ENCODE data around the gene LAGE3. TPM values are rescaled to one million over a fixed set of nuclear protein-coding genes. Genes with fewer than 3 reads are reported as not detected.

LAGE3 gene
- polyA plus RNA-seq (2013, experiment 1 of 4): 19.7 TPM
- 22.6 TPM for polyA plus RNA-seq (2013, experiment 2 of 4)
- 27.9 TPM for polyA plus RNA-seq (2013, experiment 3 of 4)
- polyA plus RNA-seq (2013, experiment 4 of 4): 31.0 TPM

- H3K36me3 ChIP-seq (ENCODE audit: control insufficient read depth, insufficient read depth, low read length): no peaks in the 10 kb centered on the region
- H3K9me3 ChIP-seq (ENCODE audit: control insufficient read depth, low read length): no peaks in the 10 kb centered on the region
- WGBS, 2 experiments: 8 to 10% methylated on average over 85 of the region's 85 CpGs
- peak within 1 kb of the TSS; percentile 39 for H3K4me3 ChIP-seq (ENCODE audit: insufficient read depth, low read depth, low read length)
- no peak within 1 kb of the TSS for H3K27ac ChIP-seq (ENCODE audit: insufficient read depth, low read depth, low read length, poor library complexity, severe bottlenecking)
- no peaks in the 10 kb centered on the region for H3K27me3 ChIP-seq (ENCODE audit: control insufficient read depth, insufficient read depth, low read length, poor library complexity, severe bottlenecking)
- H3K4me1 ChIP-seq (ENCODE audit: control insufficient read depth, insufficient read depth, low read length): no peaks in the 10 kb centered on the region
Measured at GRCh38 chrX:154478728-154479622, at the start of gene LAGE3. LAGE3 (minus strand) TSS chrX:154479281; CDS start chrX:154478915, 366 bp downstream.

- Histone ChIP-seq H3K9me3 (ENCODE audit: control insufficient read depth, low read length) (no peaks in the 10 kb centered on the region), H3K27ac (ENCODE audit: insufficient read depth, low read depth, low read length, poor library complexity, severe bottlenecking) (peak overlapping the region; percentile 8), H3K27me3 (ENCODE audit: control insufficient read depth, insufficient read depth, low read length, poor library complexity, severe bottlenecking) (no peaks in the 10 kb centered on the region), H3K4me3 (ENCODE audit: insufficient read depth, low read depth, low read length) (no peak overlapping the region), H3K4me1 (ENCODE audit: control insufficient read depth, insufficient read depth, low read length) (no peaks in the 10 kb centered on the region), H3K36me3 (ENCODE audit: control insufficient read depth, insufficient read depth, low read length) (no peaks in the 10 kb centered on the region)
- 11 to 14% methylated on average over 11 to 15 of the region's 15 CpGs for WGBS, 2 experiments
Measured at GRCh38 chrX:154526901-154527675, 48.0 kb upstream of the LAGE3 start.

GRCh38 chrX:154525606-154526490 is 46.8 kb upstream of the LAGE3 start:
- Histone ChIP-seq H3K27me3 (ENCODE audit: control insufficient read depth, insufficient read depth, low read length, poor library complexity, severe bottlenecking) (no peaks in the 10 kb centered on the region), H3K4me3 (ENCODE audit: insufficient read depth, low read depth, low read length) (no peak overlapping the region), H3K27ac (ENCODE audit: insufficient read depth, low read depth, low read length, poor library complexity, severe bottlenecking) (no peak overlapping the region), H3K36me3 (ENCODE audit: control insufficient read depth, insufficient read depth, low read length) (no peaks in the 10 kb centered on the region), H3K4me1 (ENCODE audit: control insufficient read depth, insufficient read depth, low read length) (no peaks in the 10 kb centered on the region), H3K9me3 (ENCODE audit: control insufficient read depth, low read length) (no peaks in the 10 kb centered on the region)
- WGBS, 2 experiments: 87 to 93% methylated on average over 14 of the region's 14 CpGs

- Histone ChIP-seq H3K9me3 (ENCODE audit: control insufficient read depth, low read length) (no peaks in the 10 kb centered on the region), H3K4me1 (ENCODE audit: control insufficient read depth, insufficient read depth, low read length) (peaks cover 10% of the 10 kb centered on the region), H3K4me3 (ENCODE audit: insufficient read depth, low read depth, low read length) (no peak overlapping the region), H3K27me3 (ENCODE audit: control insufficient read depth, insufficient read depth, low read length, poor library complexity, severe bottlenecking) (no peaks in the 10 kb centered on the region), H3K27ac (ENCODE audit: insufficient read depth, low read depth, low read length, poor library complexity, severe bottlenecking) (no peak overlapping the region), H3K36me3 (ENCODE audit: control insufficient read depth, insufficient read depth, low read length) (no peaks in the 10 kb centered on the region)
- WGBS, 2 experiments: 93 to 95% methylated on average over 8 of the region's 8 CpGs
Measured at GRCh38 chrX:154519389-154519788, 40.3 kb upstream of the LAGE3 start.

- no peaks in the 10 kb centered on the region for H3K9me3 ChIP-seq (ENCODE audit: control insufficient read depth, low read length)
- H3K27me3 ChIP-seq (ENCODE audit: control insufficient read depth, insufficient read depth, low read length, poor library complexity, severe bottlenecking): no peaks in the 10 kb centered on the region
- 6 to 8% methylated on average over 24 to 25 of the region's 25 CpGs for WGBS, 2 experiments
- H3K4me3 ChIP-seq (ENCODE audit: insufficient read depth, low read depth, low read length): peak overlapping the region; percentile 60
- H3K27ac ChIP-seq (ENCODE audit: insufficient read depth, low read depth, low read length, poor library complexity, severe bottlenecking): peak overlapping the region; percentile 76
- no peaks in the 10 kb centered on the region for H3K36me3 ChIP-seq (ENCODE audit: control insufficient read depth, insufficient read depth, low read length)
- peaks cover 10% of the 10 kb centered on the region for H3K4me1 ChIP-seq (ENCODE audit: control insufficient read depth, insufficient read depth, low read length)
Measured at GRCh38 chrX:154517101-154517781, 38.2 kb upstream of the LAGE3 start.

- H3K4me1 ChIP-seq (ENCODE audit: control insufficient read depth, insufficient read depth, low read length): peaks cover 10% of the 10 kb centered on the region
- H3K27me3 ChIP-seq (ENCODE audit: control insufficient read depth, insufficient read depth, low read length, poor library complexity, severe bottlenecking): no peaks in the 10 kb centered on the region
- H3K36me3 ChIP-seq (ENCODE audit: control insufficient read depth, insufficient read depth, low read length): no peaks in the 10 kb centered on the region
- peak overlapping the region; percentile 76 for H3K27ac ChIP-seq (ENCODE audit: insufficient read depth, low read depth, low read length, poor library complexity, severe bottlenecking)
- peak overlapping the region; percentile 60 for H3K4me3 ChIP-seq (ENCODE audit: insufficient read depth, low read depth, low read length)
- 1 to 2% methylated on average over 17 to 19 of the region's 19 CpGs for WGBS, 2 experiments
- H3K9me3 ChIP-seq (ENCODE audit: control insufficient read depth, low read length): no peaks in the 10 kb centered on the region
Measured at GRCh38 chrX:154516656-154517100, 37.6 kb upstream of the LAGE3 start.

- H3K27ac ChIP-seq (ENCODE audit: insufficient read depth, low read depth, low read length, poor library complexity, severe bottlenecking): peak within 1 kb of the TSS; percentile 76
- H3K4me1 ChIP-seq (ENCODE audit: control insufficient read depth, insufficient read depth, low read length): peaks cover 10% of the 10 kb centered on the region
- no peaks in the 10 kb centered on the region for H3K27me3 ChIP-seq (ENCODE audit: control insufficient read depth, insufficient read depth, low read length, poor library complexity, severe bottlenecking)
- 0% methylated on average over 59 of the region's 59 CpGs for WGBS, 2 experiments
- no peaks in the 10 kb centered on the region for H3K9me3 ChIP-seq (ENCODE audit: control insufficient read depth, low read length)
- H3K4me3 ChIP-seq (ENCODE audit: insufficient read depth, low read depth, low read length): peak within 1 kb of the TSS; percentile 60
- H3K36me3 ChIP-seq (ENCODE audit: control insufficient read depth, insufficient read depth, low read length): no peaks in the 10 kb centered on the region
Measured at GRCh38 chrX:154515966-154516655, 37.0 kb upstream of the LAGE3 start, which contains the start of gene FAM3A. FAM3A (minus strand) TSS chrX:154516232; CDS start chrX:154515772, 460 bp downstream.

- H3K27me3 ChIP-seq (ENCODE audit: control insufficient read depth, insufficient read depth, low read length, poor library complexity, severe bottlenecking): no peaks in the 10 kb centered on the region
- H3K9me3 ChIP-seq (ENCODE audit: control insufficient read depth, low read length): no peaks in the 10 kb centered on the region
- H3K4me3 ChIP-seq (ENCODE audit: insufficient read depth, low read depth, low read length): peak overlapping the region; percentile 60
- H3K27ac ChIP-seq (ENCODE audit: insufficient read depth, low read depth, low read length, poor library complexity, severe bottlenecking): no peak overlapping the region
- no peaks in the 10 kb centered on the region for H3K36me3 ChIP-seq (ENCODE audit: control insufficient read depth, insufficient read depth, low read length)
- peaks cover 10% of the 10 kb centered on the region for H3K4me1 ChIP-seq (ENCODE audit: control insufficient read depth, insufficient read depth, low read length)
- WGBS, 2 experiments: 25 to 28% methylated on average over 34 of the region's 34 CpGs
Measured at GRCh38 chrX:154515090-154515965, 36.2 kb upstream of the LAGE3 start.

All from ectodermal cell (in vitro differentiated cells).